HepG2 (cell line): ENCODE data around the gene MAGI1.

ENCODE experiments used
- ATF1 ChIP-seq: IDR thresholded peaks from 2 replicates; pipeline ENCODE4 v1.6.1; 2016; ENCODE audit warnings: mild to moderate bottlenecking, control low read depth
- POLR2AphosphoS2 ChIP-seq: IDR thresholded peaks from 2 replicates; pipeline ENCODE4 v1.6.1; 2011; ENCODE audit warnings: low read depth, low read length, improper control_type of control experiment
- SMAD3 ChIP-seq: sonication (generic); formaldehyde crosslinking; IDR thresholded peaks from 2 replicates; pipeline ENCODE4 v1.4.0; 2020; ENCODE audit warnings: missing genetic modification reagents
- TFE3 ChIP-seq: IDR thresholded peaks from 2 replicates; pipeline ENCODE4 v1.6.1; 2016
- ZNF564 ChIP-seq: sonication (generic); formaldehyde crosslinking; IDR thresholded peaks from 2 replicates; pipeline ENCODE4 v1.8.1; 2023; ENCODE audit warnings: mild to moderate bottlenecking, missing genetic modification reagents
- ZNF629 ChIP-seq: sonication (generic); formaldehyde crosslinking; conservative IDR thresholded peaks from 2 replicates; pipeline ENCODE4 v1.5.0; 2020; ENCODE audit warnings: missing genetic modification reagents
- TF ChIP-seq, protein P1 (sequence below): sonication (generic); formaldehyde crosslinking; IDR thresholded peaks from 2 replicates; pipeline ENCODE4 v1.5.0; 2020; ENCODE audit warnings: missing genetic modification reagents, mild to moderate bottlenecking, borderline replicate concordance
- TF ChIP-seq, protein P2 (sequence below): sonication (generic); formaldehyde crosslinking; IDR thresholded peaks from 2 replicates; pipeline ENCODE4 v1.5.0; 2020; ENCODE audit warnings: mild to moderate bottlenecking, missing genetic modification reagents, moderate library complexity

GRCh38 chr3:65730449-65730848, 308.3 kb downstream of the MAGI1 start:
- TF ChIP-seq ZNF629 (CRISPR knock-in tag) (no peak), ZNF564 (CRISPR knock-in tag) (no peak), SMAD3 (no peak), TFE3 (CRISPR knock-in tag) (no peak), POLR2AphosphoS2 (no peak), ATF1 (CRISPR knock-in tag) (no peak)
- TF ChIP-seq, protein P1, sequence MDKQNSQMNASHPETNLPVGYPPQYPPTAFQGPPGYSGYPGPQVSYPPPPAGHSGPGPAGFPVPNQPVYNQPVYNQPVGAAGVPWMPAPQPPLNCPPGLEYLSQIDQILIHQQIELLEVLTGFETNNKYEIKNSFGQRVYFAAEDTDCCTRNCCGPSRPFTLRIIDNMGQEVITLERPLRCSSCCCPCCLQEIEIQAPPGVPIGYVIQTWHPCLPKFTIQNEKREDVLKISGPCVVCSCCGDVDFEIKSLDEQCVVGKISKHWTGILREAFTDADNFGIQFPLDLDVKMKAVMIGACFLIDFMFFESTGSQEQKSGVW (CRISPR knock-in tag): no peak
- TF ChIP-seq, protein P2, sequence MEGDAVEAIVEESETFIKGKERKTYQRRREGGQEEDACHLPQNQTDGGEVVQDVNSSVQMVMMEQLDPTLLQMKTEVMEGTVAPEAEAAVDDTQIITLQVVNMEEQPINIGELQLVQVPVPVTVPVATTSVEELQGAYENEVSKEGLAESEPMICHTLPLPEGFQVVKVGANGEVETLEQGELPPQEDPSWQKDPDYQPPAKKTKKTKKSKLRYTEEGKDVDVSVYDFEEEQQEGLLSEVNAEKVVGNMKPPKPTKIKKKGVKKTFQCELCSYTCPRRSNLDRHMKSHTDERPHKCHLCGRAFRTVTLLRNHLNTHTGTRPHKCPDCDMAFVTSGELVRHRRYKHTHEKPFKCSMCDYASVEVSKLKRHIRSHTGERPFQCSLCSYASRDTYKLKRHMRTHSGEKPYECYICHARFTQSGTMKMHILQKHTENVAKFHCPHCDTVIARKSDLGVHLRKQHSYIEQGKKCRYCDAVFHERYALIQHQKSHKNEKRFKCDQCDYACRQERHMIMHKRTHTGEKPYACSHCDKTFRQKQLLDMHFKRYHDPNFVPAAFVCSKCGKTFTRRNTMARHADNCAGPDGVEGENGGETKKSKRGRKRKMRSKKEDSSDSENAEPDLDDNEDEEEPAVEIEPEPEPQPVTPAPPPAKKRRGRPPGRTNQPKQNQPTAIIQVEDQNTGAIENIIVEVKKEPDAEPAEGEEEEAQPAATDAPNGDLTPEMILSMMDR (CRISPR knock-in tag): no peak
